PFSK-1 (cell line): ENCODE measurements around the gene CCDC192.

Experiments
- POLR2AphosphoS5 ChIP-seq: IDR thresholded peaks from 2 replicates; pipeline ENCODE4 v1.6.1; 2012; ENCODE audit warnings: low read depth, mild to moderate bottlenecking, control low read depth, low read length, moderate library complexity
- TAF1 ChIP-seq: IDR thresholded peaks from 2 replicates; pipeline ENCODE4 v1.6.1; 2012; ENCODE audit warnings: low read length, control low read depth, borderline replicate concordance; ENCODE audit not compliant: insufficient read depth
- TF ChIP-seq, protein P1 (sequence below), 2 experiments: IDR thresholded peaks; 2 replicates each; pipeline versions ENCODE4 v1.6.1 to v1.8.0; 2011 to 2012; ENCODE audit warnings: low read depth in 2 of 2, low read length in 2 of 2, control low read depth in 1 of 2, inconsistent platforms in 1 of 2, mild to moderate bottlenecking in 1 of 2, moderate library complexity in 1 of 2; ENCODE audit not compliant: insufficient read depth in 1 of 2

DNA sequence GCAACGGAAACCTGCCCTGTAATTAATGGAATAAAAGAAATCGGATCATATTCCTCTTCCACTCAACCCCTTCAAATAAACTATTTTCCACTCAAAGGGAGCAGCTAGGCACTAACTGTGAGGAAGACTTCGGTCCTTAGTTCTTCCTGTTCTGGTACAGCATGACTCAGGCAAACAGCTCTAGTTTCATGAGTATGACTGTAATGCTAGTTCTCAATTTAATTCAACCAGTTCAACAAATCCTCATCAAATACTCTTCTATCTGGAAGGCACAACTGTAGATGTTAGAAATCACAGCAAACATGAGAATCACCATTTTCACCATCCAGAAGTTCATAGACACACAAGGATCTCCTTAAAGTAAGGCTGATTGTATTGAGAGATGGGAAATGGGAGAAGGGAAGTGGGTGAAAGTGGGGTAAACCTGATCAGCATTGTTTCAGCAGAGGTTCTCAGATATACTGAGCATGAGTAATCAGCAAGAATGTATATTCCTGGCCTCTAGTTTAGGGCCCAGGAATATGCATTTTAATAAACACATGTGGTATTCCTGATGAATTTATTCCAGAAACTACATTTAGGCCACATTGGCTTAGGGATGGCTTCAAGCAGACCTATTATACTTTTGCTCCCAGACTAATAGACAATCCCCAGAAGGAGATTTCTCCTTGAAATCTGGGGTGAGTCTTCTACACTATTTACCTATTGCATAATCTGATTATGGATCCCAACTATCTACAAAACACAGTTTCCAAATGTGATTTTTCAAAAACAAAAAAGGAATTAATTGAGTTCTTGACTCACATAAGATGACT, 239.3 kb downstream of the CCDC192 start:
- TF ChIP-seq POLR2AphosphoS5 (no peak), TAF1 (no peak)
- TF ChIP-seq, protein P1, sequence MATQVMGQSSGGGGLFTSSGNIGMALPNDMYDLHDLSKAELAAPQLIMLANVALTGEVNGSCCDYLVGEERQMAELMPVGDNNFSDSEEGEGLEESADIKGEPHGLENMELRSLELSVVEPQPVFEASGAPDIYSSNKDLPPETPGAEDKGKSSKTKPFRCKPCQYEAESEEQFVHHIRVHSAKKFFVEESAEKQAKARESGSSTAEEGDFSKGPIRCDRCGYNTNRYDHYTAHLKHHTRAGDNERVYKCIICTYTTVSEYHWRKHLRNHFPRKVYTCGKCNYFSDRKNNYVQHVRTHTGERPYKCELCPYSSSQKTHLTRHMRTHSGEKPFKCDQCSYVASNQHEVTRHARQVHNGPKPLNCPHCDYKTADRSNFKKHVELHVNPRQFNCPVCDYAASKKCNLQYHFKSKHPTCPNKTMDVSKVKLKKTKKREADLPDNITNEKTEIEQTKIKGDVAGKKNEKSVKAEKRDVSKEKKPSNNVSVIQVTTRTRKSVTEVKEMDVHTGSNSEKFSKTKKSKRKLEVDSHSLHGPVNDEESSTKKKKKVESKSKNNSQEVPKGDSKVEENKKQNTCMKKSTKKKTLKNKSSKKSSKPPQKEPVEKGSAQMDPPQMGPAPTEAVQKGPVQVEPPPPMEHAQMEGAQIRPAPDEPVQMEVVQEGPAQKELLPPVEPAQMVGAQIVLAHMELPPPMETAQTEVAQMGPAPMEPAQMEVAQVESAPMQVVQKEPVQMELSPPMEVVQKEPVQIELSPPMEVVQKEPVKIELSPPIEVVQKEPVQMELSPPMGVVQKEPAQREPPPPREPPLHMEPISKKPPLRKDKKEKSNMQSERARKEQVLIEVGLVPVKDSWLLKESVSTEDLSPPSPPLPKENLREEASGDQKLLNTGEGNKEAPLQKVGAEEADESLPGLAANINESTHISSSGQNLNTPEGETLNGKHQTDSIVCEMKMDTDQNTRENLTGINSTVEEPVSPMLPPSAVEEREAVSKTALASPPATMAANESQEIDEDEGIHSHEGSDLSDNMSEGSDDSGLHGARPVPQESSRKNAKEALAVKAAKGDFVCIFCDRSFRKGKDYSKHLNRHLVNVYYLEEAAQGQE (IDR thresholded peaks at IDR 0.05; ENCODE audit: insufficient read depth in 1 of 2, low read depth in 2 of 2, low read length in 2 of 2), result no peak
